Myocyte (in vitro differentiated cells): ENCODE results near the gene AQP3. TPM values are rescaled to one million over a fixed set of nuclear protein-coding genes. Genes with fewer than 3 reads are reported as not detected.
"Not testable (repeated sequence)": the region's sequence is repeated elsewhere in the genome, so short reads cannot be mapped to it uniquely, and the experiment has no call there.

Experiments used
- DNase-seq: peaks from one replicate; pipeline ENCODE4 v3.0.0-alpha.2; 2012; ENCODE audit warnings: low read depth
- polyA plus RNA-seq: library from polyadenylated mRNA; unstranded; fragments of >200 nt; gene quantifications from one replicate; pipeline ENCODE4 v1.2.1, GENCODE V29; 2012; ENCODE audit warnings: missing spikeins
- total RNA-seq: library from RNA; depleted of rRNA; stranded (reverse); fragments of >200 nt; gene quantifications from 2 replicates; pipeline ENCODE4 v1.2.3, GENCODE V29; 2014

AQP3 gene
- 89.2 and 113 TPM in 2 replicates for total RNA-seq
- polyA plus RNA-seq: 19.0 TPM

DNA sequence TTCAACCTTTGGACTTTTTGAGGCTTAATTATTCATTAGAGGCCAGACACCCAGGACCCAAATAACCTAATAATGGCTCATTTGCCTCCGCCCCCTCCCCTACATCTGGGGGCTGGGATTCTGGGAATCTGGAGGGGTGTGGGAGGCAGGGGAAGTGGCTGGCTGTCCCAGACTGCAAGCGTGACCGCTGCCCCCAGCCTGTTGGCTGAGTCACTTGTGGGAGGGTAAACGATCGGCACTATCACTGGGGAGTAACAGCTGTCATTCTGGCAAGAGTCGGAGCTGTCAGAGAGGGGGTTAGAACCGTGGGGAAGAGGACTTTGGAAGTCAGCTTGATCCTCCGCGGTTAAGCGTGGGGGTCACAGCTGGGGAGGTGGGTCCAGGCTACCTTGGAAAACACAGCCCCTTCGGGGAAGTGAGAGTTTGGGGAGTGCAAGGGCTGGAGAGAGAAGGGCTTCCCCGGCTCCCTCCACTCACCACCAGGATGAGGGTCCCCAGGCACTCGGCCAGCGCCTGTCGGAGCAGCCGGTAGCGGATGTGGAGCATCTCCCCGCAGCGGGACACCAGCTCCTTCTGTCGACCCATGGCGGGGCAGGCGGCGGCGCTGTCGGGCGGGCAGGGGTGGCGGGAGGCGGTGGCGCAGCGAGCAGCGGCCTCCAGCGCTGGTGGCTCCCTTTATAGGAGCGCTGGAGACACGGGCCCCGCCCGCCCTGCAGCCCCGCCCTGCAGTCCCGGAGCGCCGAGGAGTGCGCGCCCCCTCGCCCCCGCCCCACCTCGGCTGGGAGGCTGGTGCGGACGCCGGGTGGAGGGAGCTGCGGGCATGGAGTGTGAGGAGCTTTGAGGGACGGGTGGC, at the start of gene AQP3:
Gene AQP3, minus strand, starts transcription at position 648 of the 853 bp plus-strand sequence. Its CDS starts 63 bp downstream, at position 585.
- DNase-seq: peak; percentile 97

DNA sequence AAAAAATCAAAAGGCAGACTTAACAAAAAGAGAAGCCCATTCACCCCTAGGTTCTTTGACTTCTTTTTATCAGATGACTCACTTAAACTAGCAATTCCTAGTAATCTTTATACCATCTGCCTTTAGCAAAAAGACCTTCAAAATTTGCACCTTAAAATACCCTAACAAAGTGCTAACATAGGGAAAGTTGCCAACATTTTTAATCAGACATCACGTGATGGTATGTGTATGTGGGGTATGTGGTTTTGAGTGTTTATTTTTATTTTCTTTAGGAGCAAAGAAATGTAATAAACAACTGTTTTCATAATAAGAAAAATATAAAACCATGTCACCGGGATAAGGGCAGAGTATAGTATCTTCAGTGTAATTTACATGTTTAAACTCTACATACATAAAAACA, 46.4 kb upstream of the AQP3 start:
- not testable (repeated sequence) for DNase-seq

DNA sequence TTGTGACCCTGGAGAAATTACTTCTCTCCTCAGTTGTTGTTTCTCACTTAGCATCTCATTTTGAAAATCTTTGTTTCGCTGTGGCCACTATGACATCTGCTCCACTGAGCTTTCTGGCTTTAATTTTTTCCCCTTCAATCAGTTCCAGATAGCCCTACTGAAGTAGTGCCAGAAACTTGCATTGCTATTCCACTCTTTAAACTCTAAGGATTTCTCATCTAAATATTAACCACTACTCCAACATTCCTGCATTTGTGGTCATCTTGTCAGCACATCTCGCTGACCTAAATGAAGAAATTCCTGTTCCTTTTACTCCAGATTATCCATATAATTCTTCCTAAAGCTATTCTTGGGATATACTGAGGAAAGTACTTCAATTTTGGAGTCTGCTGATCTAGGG, 41.7 kb upstream of the AQP3 start:
- no peak for DNase-seq

DNA sequence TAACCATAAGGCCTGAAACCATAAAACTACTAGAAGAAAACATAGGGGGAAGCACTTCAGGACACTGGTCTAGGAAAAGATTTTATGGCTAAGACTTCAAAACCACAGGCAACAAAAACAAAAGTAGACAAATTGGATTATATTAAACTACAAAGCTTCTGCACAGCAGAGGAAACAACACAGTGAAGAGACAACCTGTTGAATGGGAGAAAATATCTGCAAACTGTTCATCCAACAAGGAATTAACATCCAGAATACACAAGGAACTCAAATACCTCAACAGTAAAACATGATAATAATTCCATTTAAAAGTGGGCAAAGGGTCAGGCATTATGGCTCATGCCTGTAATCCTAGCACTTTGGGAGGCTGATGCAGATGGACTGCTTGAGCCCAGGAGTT, 37.9 kb upstream of the AQP3 start:
- DNase-seq: not testable (repeated sequence)

DNA sequence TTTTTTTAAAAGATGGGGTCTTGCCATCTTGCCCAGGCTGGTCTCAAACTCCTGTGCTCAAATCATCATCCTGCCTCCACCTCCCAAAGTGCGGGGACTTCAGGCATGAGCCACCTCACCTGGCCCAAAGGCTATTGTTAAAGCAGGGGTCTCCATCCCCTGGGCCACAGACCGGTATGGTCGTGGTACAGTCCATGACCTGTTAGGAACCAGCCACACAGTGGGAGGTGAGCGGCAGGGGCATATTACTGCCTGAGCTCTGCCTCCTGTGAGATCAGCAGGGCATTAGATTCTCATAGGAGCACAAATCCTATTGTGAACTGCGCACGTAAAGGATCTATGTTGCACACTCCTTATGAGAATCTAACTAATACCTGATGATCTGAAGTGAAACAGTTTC, 33.6 kb upstream of the AQP3 start:
- no peak for DNase-seq

DNA sequence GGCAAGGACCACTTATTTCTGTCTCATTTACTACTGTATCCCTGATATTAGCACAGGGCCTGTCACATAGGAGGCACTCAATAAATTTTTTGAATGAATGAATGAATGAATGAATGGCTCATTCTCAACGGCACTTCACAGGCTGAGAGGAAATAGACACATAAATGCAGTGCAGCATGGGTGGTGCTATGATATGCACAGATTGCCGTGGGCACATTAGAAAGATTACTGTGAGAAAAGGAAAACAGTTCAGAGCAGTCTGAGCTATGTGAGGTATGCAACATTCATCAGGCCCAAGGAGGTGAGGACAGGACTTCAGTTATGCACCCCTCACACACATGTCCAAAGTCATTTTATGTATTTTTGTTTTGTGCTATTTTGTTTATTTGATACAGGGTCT, 32.7 kb upstream of the AQP3 start:
- DNase-seq: no peak

DNA sequence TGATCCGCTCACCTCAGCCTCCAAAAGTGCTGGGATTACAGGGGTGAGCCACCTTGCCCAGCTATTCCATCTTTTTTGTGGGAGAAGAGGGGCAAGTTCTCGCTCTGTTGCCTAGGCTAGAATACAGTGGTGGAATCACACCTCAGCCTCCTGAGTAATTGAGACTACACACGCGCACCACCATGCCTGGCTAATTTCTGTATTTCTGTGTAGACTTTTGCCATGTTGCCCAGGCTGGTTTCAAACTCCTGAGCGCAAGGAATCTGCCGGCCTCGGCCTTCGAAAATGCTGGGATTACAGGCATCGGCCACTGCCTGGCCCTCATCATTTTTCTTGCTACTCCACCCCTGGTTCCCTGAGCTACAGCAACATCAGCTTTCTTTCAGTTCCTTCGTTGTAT, 29.1 kb upstream of the AQP3 start:
- DNase-seq: no peak

DNA sequence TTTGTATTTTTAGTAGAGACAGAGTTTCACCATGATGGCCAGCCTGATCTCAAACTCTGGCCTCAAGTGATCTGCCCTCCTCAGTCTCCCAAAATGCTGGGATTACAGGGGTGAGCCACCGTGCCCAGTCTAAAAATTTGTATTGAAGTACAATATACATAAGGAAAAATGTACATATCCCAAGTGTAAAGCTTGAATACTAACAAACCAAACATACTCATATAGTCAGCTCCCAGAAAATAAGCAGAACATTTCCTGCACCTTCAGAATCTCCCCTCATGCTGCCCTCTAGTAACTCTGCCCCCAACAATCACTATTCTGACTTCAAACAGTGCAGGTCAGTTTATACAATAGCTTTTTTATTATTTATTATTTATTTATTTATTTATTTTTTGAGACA, 28.0 kb upstream of the AQP3 start:
- DNase-seq: no peak

DNA sequence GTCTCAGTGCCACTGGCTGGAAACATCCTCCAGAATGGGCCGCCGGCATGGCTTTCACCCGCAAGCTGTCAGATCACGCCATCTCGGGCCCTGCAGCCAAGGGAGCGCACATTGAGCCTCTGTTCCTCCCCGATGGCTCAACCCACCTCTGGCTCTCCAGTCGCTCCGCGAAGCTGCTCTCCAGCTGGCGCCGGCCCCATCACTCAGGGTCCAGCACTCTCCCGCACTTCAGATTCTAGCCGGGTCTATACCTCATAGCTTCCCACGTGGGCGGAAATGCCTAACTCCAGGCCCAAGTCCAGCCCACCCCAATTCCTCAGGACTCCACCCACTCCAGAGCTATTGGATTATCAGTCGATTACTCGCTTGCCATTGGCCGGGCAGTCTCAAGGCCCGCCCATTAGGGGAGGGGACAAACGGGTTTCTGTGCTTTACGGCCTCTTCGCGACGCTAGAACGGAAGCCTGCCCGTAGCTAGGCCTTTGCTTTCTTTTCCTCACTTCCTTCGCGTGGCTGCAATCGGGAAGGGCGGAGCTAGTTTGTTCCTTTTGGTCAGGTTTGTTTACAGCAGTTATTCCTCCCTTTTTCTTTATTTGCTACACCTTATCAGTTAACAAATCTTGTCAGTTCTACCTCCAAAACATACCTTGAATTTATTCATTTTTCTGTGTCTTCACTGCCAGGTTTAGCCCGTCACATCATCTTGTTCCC, 26.4 kb upstream of the AQP3 start, which contains the start of gene NOL6:
Gene NOL6, minus strand, starts transcription at position 282 of the 710 bp plus-strand sequence. Its CDS starts 82 bp downstream, at position 200.
- peak; percentile 100 for DNase-seq

DNA sequence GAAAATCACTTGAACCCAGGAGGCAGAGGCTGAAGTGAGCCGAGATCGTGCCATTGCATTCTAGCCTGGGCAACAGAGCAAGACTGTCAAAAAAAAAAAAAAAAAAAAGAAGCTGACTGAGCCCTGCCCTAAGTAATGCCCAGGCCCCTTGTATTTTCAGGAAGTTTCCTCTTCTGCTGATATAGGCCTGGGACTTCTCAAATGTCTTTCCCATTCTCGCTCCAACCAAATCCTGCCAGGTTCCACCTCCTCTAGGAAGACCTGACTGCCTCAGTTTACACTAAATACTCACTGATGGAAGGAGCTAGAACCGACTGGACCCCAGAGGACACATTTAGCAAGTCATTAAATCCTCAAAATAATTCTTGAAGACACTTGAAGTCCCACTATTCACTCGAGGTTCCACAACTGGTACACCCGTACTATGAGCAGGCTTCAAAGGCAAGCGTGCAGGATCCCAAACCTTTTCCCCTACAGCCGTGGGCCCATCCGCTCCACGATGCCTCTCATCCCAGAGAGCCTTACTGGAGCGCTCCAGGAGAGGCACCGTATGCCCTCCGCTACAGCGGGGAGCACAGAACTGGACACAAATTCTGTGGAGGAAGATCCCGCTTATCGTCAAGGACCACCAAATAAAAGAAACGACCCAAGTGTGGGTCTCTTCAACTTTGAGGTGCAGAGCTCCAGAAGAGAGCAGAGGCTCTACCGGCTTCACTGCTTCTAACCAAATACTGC, 25.7 kb upstream of the AQP3 start:
- no peak for DNase-seq

DNA sequence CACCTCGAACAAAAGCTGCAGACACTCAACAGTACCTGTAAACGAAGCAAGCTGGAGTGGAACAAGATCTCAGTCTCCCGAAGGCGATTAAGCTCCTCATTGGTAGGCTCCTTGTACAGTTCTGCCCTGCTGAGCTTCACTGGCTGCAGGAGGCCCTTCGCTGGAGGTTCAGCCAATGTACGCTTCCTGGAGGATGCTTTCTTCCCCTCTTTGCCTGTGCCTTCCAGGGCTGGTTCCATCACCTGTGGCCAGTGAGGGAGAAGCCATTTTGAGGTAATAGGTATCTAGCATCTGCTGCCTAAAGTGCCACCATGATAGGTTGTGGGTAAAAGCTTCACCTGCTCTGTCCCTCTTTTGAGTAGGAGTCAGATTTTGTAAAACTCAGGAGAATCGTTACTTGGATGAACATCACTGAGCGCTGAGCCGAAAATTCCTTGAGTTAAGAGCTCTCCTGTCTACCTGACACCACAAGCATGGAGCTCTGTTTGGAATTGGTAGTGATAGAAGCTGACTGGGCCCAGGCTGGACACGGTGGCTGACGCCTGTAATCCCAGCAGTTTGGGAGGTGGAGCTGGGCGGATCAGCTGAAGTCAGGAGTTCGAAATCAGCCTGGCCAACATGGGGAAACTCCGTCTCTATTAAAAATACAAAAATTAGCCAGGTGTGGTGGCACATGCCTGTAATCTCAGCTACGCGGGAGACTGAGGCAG, 24.9 kb upstream of the AQP3 start:
- no peak for DNase-seq

DNA sequence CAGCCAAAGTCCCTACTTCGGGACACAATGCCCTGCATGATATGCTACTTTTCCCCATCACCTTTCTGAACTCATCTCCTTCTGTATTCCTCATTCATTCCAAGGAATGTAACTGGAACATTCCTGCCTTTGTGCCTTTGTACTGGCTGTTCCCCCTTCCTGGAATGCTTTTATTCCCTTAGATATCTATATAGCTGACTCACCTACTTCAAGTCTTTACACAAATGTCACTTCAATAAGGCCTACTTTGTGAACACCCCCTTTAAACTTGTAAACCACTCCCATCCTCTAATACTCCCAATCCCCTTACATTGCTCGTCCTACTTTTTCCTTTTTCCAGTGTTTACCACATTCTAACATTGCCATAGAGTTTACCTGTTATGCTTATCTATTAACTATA, 24.0 kb upstream of the AQP3 start:
- no peak for DNase-seq

DNA sequence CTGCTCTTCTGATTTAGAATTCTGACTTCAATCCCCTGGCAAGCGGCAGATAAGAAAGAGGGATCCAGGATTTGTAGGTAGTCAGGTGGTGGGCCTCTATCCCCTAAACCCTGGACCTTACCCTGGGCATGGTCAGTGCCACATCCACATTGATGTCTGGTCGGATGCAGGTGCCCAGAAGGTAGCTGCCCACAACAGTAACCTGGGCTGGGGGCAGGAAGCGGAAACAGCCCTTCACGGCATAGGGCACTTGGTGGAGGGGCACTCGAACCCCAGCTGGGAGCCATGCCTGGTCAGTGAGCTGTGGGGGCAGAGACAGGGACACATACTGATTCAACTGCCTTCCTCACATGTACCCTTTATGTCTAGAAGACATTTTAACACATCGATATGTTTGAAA, 22.5 kb upstream of the AQP3 start:
- DNase-seq: no peak

DNA sequence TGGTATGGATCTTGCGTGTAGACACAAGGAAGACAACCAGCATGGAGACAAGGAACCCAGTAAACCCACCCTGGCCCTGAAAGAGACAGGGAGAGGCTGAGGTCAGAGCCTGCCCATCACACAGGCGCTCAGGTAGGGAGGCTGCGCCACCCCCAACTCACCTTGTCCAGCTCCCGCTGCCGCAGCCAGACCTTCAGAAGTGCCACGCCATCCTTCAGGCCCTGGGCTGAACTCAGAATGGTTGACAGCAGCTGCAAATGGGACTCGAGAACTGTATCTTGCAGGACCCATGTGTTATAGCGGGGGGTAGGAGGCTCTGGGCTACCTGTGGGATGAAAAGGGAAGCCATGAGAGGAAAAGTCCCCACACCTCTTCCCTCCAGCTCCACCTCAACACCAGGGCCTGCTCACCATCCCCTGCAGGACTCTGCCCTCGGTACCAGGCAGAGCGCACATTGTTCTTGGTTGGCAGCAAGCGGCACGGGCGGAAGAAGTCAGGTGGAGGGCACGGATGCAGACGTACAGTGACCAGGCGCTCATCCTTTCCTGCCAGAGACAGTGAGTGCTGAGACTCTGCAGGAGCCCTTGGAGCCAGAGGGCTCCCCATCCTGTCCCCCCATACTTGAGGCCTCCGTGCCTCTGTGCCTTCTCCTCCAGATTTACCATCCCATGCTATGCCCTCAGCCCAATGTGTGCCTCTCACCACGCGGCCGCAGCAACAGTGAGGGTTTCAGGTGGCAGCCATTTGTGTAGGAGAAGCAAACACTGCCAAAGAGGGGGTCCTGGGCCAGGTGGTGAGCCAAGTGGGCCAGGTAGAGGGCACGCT, 21.6 kb upstream of the AQP3 start:
- no peak for DNase-seq

DNA sequence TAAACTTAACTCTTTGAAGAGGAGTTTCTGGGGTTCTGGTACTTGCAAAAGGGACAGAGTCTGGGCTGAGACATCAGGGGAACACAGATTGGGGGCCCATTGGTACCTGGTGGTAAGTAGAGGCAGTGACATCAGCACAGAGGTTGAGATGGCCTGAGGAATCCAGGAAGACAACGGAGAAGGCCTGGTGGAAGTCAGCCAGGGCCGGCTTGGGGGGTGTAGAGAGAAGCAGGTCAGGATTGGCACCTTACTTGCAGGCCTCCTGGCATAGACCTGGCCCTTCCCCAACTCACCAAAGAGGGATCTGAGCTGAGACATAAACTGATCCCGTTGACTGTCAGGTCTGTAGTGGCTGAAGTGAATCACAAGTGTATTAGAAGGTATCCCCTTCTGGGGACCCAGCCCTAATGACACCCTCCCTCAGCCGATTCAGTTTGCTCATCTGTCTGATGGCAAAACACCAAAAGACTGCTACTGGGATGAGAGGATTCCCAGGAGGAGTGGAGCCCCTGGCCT, 20.9 kb upstream of the AQP3 start:
- no peak for DNase-seq

DNA sequence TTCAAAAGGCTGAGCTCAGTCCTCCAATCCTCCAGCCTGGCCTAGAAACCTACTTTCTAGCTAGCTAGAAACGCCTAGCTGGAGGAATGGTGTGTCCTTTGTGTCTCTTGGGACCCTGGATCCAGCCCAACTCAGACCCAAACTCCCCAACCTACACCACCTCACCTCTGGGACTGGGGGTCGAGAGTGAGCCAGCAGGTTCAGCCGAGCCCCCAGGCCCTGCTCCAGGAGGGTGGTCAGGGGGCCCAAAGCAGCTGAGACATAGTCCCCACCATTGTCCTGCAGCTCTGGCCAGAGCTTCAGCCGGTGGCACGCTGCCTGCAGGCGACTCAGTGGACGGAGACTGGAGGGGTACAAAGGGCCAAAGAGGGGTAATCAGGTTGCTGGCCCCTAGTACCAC, 20.1 kb upstream of the AQP3 start:
- DNase-seq: no peak

DNA sequence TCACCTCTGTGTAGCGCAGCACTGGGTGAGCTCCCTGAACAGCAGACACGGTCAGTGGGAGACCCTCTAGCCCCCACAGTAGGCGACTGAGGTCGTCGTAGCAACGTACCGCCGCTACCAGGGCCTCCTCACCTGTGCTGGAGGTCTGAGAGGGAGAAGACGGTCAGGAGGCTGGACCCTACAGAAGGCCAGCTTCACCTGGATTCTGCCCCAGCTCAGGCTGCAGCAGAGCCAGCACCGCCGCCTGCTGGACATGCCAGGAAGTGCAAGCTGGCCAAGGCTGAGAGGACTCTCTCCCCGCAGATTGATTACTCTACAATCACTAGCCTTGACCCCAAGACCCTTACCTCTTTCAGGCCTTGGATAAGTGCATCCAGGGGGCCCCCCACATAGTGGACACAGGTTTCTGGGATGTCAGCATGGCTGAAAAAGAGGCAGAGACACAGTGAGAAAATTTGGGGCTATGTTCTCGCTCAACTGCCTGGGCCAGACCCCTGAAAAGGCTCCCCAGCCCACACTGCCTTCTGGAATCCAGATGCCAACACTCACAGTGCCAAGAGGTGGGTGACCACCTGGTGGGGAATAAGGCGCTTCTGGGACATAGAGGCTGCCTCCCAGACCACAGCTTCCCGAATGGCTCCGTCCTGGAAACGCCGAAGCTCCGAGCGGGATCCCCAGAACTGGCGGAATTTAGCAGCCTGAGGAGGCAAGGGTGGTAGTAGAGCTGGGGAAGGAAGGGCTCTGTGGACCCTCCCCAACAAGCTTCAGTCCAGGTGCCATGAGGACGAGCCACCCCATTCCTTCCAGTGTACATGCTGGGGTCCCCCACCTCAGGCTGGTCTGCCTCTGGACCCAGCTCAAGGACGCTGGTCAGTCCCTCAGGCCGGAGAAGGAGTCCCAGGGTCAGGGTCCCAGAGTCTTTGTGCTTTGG, 19.4 kb upstream of the AQP3 start:
- peak; percentile 35 for DNase-seq

DNA sequence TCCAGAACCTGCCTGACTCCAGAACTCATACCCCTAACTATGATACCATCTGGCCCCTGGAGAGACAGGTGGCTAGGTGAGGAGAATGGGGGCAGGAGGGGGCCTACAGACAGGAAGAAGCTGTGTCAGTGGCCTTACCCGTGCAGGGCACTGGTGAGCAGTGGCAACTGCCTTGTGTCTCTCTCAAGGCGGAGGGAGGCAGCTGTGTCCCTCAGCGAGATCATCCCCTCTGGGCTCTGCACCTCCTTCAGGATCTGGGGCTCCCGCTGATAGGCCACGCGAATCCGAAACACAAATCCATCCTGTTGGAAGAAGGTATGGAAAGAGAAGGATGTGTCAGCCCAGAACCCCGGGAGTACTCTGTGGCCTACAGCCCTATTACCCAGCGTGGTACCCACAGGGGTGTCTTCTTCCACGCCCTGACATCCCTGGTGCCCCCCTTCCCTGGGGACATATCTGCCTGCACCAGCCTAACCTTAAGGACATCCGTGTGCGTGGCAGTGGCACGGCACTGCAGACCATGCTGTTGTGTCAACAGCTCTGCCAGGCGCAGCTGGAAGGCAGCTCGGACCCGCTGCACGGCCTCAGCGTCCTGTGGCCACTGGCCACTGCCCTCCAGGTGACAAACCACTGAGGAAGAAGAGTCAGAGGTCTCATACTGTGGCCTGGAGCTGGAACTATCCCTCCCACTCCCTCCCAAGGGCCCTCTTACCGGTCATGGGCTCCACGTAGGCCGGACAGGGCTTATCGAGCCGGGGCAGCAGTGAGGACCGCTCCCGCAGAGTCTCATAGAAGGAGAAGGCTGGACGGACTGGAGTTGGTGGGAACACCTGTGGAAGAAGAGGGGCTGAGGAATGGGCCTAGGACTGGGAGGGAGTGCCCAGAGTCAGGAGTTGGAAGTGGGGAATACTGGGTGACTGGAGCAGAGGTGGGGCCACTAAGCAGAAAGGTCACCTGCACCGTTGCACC, 18.5 kb upstream of the AQP3 start:
- DNase-seq: no peak
